ENCODE data around the gene PABPC1L. TPM values are rescaled to one million over a fixed set of nuclear protein-coding genes. Genes with fewer than 3 reads are reported as not detected.
A peak's percentile ranks its signal among the peaks of the same experiment; 100 is the strongest.

Gene PABPC1L
- total RNA-seq, 2 donors from 2014 or later: 41.8 to 105 TPM

DNA sequence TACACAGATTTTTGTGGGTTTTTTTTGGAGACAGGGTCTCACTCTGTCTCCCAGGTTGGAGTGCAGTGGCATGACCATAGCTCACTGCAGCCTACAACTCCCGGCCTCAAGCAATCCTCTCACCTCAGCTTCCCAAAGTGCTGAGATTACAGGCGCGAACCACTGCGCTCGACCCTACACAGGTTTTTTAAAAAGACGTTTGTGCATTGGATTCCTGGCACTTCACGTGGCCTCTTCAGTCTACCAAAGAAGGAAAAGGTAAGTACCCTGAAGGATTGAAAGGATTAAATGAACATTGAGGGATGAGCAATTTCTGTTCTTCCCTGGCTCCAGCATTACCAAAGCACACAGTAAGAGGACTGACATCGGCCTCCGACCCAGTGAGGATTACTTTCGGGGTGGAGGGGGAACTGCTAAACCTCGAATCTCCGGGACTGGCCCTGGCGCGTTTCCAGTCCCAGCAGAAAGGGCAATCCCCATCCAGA, 24.9 kb upstream of the PABPC1L start:
- Histone ChIP-seq H3K4me1 (peaks cover 44% of the 10 kb centered on the region), H3K36me3 (replicated peaks in 1 of 2; ENCODE audit: insufficient read depth in 1 of 2, low read depth in 2 of 2) (no peaks in the 10 kb centered on the region), H3K27me3 (no peaks in the 10 kb centered on the region), H3K9me3 (no peaks in the 10 kb centered on the region), H3K27ac (peak overlapping the region; percentile 34 to 96 (median 90)), H3K4me3 (peak overlapping the region; percentile 7 to 17)
- WGBS, 2 donors: 9 to 10% methylated on average over 14 of the region's 14 CpGs
- TF ChIP-seq, protein P1, sequence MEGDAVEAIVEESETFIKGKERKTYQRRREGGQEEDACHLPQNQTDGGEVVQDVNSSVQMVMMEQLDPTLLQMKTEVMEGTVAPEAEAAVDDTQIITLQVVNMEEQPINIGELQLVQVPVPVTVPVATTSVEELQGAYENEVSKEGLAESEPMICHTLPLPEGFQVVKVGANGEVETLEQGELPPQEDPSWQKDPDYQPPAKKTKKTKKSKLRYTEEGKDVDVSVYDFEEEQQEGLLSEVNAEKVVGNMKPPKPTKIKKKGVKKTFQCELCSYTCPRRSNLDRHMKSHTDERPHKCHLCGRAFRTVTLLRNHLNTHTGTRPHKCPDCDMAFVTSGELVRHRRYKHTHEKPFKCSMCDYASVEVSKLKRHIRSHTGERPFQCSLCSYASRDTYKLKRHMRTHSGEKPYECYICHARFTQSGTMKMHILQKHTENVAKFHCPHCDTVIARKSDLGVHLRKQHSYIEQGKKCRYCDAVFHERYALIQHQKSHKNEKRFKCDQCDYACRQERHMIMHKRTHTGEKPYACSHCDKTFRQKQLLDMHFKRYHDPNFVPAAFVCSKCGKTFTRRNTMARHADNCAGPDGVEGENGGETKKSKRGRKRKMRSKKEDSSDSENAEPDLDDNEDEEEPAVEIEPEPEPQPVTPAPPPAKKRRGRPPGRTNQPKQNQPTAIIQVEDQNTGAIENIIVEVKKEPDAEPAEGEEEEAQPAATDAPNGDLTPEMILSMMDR (IDR thresholded peaks at IDR 0.05): no peak
- no peak for TF ChIP-seq POLR2A (IDR thresholded peaks at IDR 0.05)
- intact Hi-C loops (cut with DNase I): no loop called here
- DNase-seq: no peak
- no peak for ATAC-seq

DNA sequence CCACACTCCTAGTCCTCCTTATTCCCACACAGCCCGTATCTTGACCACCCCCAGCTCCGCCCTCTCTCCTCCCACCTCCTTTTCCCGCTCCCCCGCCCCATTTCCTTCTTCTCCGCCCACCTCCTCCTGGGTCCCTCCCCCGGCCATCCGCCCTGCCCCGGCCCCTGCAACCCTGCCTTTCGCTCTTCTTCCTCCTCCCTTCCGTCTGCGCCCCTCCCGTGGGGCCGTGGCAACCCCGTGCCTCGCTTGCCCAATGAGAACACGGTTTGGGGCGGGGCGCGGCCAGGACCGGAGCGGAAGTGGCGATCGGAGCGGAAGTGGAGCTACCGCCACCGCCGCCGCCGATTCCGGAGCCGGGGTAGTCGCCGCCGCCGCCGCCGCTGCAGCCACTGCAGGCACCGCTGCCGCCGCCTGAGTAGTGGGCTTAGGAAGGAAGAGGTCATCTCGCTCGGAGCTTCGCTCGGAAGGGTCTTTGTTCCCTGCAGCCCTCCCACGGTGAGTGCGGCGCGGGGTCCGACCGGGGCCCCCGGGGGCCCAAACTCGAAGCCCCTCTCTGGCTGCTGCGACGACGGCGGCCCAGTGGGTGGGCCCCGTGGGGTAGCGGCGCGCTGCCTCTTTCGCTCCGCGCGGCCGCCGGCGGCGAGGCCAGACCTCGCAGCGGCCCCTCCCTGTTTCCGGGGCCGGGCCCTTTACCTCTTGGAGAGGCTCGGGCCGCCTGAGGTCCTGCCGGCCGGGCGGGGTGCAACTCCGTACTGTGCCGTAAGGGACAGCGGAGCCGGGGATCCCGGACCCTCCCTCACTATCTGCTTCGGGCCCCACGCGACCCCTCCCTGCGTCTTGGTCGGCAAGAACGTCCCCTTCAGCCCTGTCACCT, 24.2 kb upstream of the PABPC1L start, which contains the start of gene YWHAB:
Gene YWHAB, plus strand, starts transcription at position 314 of the 874 bp plus-strand sequence. CDS start 15,829 bp downstream, outside the sequence.
- Histone ChIP-seq H3K4me3 (peak within 1 kb of the TSS; percentile 76 to 80), H3K27me3 (no peaks in the 10 kb centered on the region), H3K4me1 (peaks cover 47% of the 10 kb centered on the region), H3K27ac (peak within 1 kb of the TSS; percentile 85 to 96 (median 94)), H3K36me3 (replicated peaks in 1 of 2; ENCODE audit: insufficient read depth in 1 of 2, low read depth in 2 of 2) (no peaks in the 10 kb centered on the region), H3K9me3 (no peaks in the 10 kb centered on the region)
- DNase-seq: peak; percentile 98 to 99 (median 98)
- intact Hi-C loops (cut with DNase I): no loop called here
- TF ChIP-seq POLR2A (IDR thresholded peaks at IDR 0.05): peak; percentile 72 to 87 (median 83)
- TF ChIP-seq, protein P1 (IDR thresholded peaks at IDR 0.05): peak in 4 of 7 experiments; percentile 8 to 23 (median 16)
- WGBS, 2 donors: 1% methylated on average over 34 to 87 of the region's 88 CpGs
- ATAC-seq: peak; percentile 99

DNA sequence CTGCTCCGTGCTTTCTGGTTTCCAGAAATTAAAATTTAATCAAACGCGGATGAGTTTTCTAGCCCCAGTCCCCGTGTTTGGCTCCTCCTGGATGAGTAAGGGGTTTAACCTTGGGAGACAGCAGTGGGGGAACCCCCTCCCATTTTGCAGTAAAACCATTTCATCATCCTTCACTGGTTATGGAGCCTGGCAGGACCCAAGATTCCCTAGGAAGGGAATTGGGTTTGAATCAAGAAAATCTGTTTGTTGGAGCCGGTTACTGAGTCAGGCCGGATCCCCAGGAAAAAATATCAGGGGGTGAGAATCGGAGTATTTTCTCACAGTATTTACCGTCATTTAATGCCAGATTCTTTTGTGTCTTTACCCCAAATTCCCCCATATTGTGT, 23.6 kb upstream of the PABPC1L start:
- ATAC-seq: no peak
- DNase-seq: no peak
- Histone ChIP-seq H3K36me3 (replicated peaks in 1 of 2; ENCODE audit: insufficient read depth in 1 of 2, low read depth in 2 of 2) (no peaks in the 10 kb centered on the region), H3K27me3 (no peaks in the 10 kb centered on the region), H3K4me3 (peak overlapping the region; percentile 76 to 80), H3K4me1 (peaks cover 47% of the 10 kb centered on the region), H3K27ac (peak overlapping the region; percentile 85 to 96 (median 94)), H3K9me3 (no peaks in the 10 kb centered on the region)
- TF ChIP-seq, protein P1 (IDR thresholded peaks at IDR 0.05): peak in 1 of 7 experiments; percentile 2
- no peak for TF ChIP-seq POLR2A (IDR thresholded peaks at IDR 0.05)
- WGBS, 2 donors: 0 to 1% methylated on average over 7 to 8 of the region's 8 CpGs
- intact Hi-C loops (cut with DNase I): no loop called here

DNA sequence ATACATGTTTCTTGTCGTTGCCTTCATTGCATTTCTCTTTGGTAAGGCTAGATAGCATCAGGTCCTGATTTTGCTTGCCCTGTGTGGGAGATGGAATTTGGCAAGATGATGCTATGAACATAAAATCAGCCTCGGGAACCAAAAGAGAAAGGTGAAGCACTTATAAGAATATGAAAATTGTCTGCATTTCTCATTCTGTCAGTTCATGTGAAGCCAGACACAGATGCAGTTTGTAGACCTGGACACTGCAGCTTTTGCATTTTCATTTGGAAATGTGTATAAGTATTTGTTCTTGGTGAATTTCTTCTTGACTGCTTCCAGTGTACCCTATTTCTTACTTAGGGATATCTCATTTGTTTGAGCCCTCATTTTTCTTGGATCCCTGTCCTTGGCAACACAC, 23.0 kb upstream of the PABPC1L start:
- no peaks in the 10 kb centered on the region for H3K27me3 ChIP-seq
- intact Hi-C loops (cut with DNase I): no loop called here
- H3K27ac ChIP-seq: peak overlapping the region in 2 of 4 donors; percentile 95 to 96
- H3K36me3 ChIP-seq (replicated peaks in 1 of 2; ENCODE audit: insufficient read depth in 1 of 2, low read depth in 2 of 2): no peaks in the 10 kb centered on the region
- ATAC-seq (no peak), DNase-seq (no peak)
- H3K9me3 ChIP-seq: no peaks in the 10 kb centered on the region
- 0% methylated on average over 2 of the region's 2 CpGs for WGBS, 2 donors
- peaks cover 47% of the 10 kb centered on the region for H3K4me1 ChIP-seq
- no peak for TF ChIP-seq POLR2A (IDR thresholded peaks at IDR 0.05)
- peak overlapping the region in 1 of 2 donors; percentile 76 for H3K4me3 ChIP-seq

DNA sequence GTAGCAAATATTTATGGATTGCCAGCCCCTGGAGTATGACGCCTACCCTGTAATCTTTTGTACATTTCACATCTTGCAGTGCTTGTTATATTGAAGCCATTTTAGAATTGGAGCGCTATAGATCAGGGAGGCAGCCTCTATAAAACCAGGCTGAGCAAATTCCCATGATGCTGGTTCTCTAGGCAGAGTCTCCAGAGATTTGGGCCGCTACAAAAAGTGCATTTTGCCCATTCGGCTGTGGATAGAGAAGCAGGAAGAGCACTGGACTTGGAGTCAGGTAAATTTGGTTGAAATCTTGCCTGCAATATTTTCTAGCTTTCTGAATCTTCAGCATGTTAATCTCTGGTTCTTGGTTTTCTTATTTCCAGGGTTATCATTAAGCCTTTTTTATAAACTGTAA, 22.4 kb upstream of the PABPC1L start:
- H3K9me3 ChIP-seq: no peaks in the 10 kb centered on the region
- intact Hi-C loops (cut with DNase I): no loop called here
- H3K27ac ChIP-seq: no peak overlapping the region
- H3K27me3 ChIP-seq: no peaks in the 10 kb centered on the region
- TF ChIP-seq, protein P1 (IDR thresholded peaks at IDR 0.05): no peak
- no peak for TF ChIP-seq POLR2A (IDR thresholded peaks at IDR 0.05)
- DNase-seq (no peak), ATAC-seq (no peak)
- WGBS, 2 donors: 47 to 50% methylated on average over 4 of the region's 4 CpGs
- H3K4me3 ChIP-seq: no peak overlapping the region
- H3K4me1 ChIP-seq: peaks cover 53% of the 10 kb centered on the region
- no peaks in the 10 kb centered on the region for H3K36me3 ChIP-seq (replicated peaks in 1 of 2; ENCODE audit: insufficient read depth in 1 of 2, low read depth in 2 of 2)

Measured in body of pancreas (tissue), 4 donors.